GM21390 (cell line): Measurements from ENCODE around the gene CDHR2.

Source experiments
- ATAC-seq: cut with Tn5 transposase; IDR thresholded peaks from one replicate; pipeline ENCODE4 v1.9.1; 2021; ENCODE audit not compliant: unreplicated experiment

CDHR2 gene, protein sequence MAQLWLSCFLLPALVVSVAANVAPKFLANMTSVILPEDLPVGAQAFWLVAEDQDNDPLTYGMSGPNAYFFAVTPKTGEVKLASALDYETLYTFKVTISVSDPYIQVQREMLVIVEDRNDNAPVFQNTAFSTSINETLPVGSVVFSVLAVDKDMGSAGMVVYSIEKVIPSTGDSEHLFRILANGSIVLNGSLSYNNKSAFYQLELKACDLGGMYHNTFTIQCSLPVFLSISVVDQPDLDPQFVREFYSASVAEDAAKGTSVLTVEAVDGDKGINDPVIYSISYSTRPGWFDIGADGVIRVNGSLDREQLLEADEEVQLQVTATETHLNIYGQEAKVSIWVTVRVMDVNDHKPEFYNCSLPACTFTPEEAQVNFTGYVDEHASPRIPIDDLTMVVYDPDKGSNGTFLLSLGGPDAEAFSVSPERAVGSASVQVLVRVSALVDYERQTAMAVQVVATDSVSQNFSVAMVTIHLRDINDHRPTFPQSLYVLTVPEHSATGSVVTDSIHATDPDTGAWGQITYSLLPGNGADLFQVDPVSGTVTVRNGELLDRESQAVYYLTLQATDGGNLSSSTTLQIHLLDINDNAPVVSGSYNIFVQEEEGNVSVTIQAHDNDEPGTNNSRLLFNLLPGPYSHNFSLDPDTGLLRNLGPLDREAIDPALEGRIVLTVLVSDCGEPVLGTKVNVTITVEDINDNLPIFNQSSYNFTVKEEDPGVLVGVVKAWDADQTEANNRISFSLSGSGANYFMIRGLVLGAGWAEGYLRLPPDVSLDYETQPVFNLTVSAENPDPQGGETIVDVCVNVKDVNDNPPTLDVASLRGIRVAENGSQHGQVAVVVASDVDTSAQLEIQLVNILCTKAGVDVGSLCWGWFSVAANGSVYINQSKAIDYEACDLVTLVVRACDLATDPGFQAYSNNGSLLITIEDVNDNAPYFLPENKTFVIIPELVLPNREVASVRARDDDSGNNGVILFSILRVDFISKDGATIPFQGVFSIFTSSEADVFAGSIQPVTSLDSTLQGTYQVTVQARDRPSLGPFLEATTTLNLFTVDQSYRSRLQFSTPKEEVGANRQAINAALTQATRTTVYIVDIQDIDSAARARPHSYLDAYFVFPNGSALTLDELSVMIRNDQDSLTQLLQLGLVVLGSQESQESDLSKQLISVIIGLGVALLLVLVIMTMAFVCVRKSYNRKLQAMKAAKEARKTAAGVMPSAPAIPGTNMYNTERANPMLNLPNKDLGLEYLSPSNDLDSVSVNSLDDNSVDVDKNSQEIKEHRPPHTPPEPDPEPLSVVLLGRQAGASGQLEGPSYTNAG (N-terminal part only)

DNA sequence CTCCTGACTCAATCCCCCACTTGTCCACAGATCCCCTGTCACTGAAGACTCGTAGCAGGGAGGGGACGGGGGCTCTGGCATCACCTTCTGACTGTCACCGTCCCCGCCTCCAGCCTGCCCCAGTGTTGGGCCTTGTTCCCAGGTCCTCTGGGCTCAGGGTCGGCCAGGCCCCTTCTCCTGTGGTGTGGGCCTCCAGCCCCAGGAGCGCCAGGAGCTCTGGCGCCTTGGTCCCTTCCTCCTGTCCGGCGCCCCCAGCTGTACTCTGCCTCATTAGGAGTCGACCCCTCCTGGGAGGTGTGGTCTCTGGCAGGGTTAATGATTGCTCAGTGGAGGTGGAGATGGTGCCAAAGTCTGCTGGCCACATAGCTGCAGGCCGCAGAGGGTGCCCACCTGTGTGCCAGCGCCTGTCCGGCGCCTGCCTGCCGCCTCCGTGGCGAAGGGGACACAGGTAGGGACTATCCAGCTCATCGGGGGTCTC is at the start of gene CDHR2:
CDHR2 (plus strand) TSS at position 376 of the 478 bp plus-strand sequence. CDS start 16,011 bp downstream, outside the sequence.
- ATAC-seq, result no peak

GRCh38 chr5:176500511-176500910 is 48.6 kb upstream of the CDHR2 start:
- no peak for ATAC-seq

- ATAC-seq, result no peak
These were observed 47.8 kb upstream of the CDHR2 start for GRCh38 chr5:176501333-176501732.

GRCh38 chr5:176503496-176503895 is 45.6 kb upstream of the CDHR2 start:
- ATAC-seq, result no peak

- no peak for ATAC-seq
These were observed 41.2 kb upstream of the CDHR2 start for GRCh38 chr5:176507911-176508310.

DNA sequence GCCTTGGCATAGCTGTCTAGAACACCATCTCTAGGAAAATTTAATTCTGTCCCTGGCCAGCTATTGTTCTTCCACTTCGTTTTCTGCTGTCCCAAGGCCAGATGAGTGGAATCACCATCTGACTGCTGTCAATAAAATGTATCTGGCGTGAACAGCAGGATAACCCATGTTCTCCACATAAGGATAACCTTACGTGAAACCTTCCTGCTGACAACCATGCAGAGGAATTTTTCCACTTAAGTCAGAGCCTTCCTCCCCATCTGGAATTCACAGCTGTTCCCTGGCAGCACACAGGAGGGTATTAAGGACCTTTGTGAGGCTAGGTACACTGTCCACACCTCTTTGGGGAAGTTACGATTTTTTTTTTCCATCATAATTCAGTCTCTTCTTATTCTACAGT is 40.5 kb upstream of the CDHR2 start:
- ATAC-seq, result no peak

DNA sequence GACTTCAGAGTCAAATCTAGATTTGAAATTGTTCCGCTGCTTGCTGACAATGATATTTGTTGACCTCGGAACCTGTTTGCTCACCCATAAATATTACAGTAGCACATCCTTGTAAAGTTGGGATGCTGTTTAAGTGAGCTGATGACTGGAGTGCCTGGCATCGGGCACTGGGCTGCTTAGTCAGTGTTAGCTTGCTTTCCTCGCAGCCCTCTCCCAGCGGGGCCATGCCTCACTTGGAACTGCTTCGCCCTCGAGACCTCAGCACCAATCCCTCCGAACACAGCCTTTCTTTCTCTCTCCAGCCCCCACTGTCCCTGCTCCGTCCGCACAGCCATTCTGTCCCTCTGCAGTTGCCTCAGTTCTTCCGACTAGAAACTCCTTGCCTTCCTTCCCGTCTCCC is 35.4 kb upstream of the CDHR2 start:
- no peak for ATAC-seq

- ATAC-seq, result no peak
These were observed 34.7 kb upstream of the CDHR2 start for GRCh38 chr5:176514244-176514950.

- ATAC-seq, result no peak
These were observed 33.7 kb upstream of the CDHR2 start for GRCh38 chr5:176515396-176515795.

DNA sequence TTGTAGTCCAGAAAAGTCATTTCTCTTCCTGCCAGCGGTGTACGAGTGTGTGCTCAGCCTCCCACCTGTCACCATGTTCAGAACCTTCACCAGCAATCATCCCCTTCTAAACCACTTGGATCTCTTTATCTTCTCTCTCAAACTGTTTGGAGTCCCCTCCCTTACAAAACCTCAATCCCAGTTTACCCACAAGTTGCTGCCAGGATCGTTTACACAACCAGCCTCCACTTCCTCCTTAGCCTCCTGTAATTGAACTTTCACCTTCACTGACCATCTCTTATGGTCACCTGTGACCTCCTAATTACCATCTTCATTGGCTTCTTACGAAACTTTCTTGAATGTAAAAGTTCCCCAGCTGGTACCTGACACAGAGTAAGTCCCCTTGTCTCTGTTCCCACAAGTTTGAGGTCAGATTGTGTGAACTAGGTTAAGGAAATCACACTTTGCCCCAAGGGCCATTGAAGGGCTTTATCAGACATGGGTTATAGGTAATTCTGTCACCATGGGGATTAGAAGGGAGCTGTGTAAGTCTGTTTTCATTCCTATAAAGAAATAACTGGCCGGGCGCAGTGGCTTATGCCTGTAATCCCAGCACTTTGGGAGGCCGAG is 32.0 kb upstream of the CDHR2 start:
- ATAC-seq, result no peak

GRCh38 chr5:176519810-176520720 is 29.1 kb upstream of the CDHR2 start:
- ATAC-seq, result no peak

DNA sequence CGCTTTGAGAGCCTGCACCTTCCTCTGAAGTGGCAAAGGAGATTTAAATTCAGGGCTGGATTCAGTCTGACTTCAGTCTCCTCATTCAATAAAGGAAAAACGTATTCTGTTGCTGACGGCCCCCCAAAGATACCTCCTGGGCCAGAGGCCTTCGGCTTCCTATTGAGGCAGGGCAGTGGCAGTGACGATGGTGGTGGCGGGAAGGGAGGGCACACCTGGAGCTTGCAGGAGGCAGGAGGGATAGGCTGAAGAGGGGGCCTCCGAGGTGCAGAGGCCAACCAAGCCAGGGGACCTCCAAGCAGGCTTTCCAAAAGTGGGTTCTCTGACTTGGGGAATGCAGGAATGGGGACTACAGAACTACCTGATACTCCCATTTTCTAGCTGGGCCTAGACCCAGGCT is 27.9 kb upstream of the CDHR2 start:
- no peak for ATAC-seq

GRCh38 chr5:176521699-176522263 is 27.4 kb upstream of the CDHR2 start:
- ATAC-seq, result no peak

- ATAC-seq, result no peak
These were observed 25.0 kb upstream of the CDHR2 start for GRCh38 chr5:176524138-176524537.

DNA sequence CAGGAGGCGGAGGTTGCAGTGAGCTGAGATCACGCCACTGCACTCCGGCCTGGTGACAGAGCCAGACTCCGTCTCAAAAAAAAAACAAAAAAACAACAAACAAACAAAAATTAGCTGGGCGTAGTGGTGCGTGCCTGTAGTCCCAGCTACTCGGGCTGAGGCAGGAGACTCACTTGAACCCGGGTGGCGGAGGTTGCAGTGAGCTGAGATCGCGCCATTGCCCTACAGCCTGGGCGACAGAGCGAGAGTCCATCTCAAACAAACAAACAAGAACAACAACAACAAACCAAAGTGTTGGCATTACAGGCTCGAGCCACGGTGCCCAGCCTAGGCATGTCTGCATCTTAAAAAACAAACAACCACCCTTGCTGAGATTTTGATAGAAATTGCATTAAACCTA is 24.2 kb upstream of the CDHR2 start:
- ATAC-seq, result no peak

DNA sequence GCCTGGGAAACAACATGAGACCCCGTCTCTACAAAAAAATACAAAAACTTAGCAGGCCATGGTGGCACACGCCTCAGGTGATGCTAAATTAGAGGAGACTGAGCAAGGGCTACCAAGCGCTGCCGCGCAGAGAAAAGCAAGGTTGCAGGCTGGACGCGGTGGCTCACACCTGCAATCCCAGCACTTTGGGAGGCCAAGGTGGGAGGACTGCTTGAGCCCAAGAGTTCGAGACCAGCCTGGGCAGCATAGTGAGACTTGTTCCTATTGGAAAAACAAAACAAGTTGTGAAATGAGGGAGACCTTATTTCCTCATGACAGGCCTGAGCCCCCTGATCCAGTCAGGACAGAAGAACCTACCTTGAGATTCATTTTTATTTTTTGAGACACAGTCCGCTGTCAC is 23.5 kb upstream of the CDHR2 start:
- no peak for ATAC-seq

DNA sequence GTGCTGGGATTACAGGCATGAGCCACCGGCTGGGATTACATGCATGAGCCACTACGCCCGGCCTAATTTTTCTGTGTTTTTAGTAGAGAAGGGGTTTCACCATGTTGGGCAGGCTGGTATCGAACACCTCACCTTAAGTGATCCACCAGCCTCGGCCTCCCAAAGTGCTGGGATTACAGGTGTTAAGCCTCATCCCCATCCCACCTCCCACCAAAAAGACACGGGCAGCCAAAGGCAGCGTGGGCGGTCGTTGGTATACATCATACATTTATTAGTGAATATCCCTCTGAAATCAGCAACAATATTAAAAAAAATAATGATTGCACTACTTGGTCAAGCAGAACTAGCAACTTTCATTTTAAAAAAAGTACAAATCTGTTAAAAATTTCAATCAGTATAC is 22.7 kb upstream of the CDHR2 start:
- ATAC-seq, result no peak
